ENCODE results near the gene IFNL2.

IFNL2 gene

GRCh38 chr19:39310558-39311311 lies 42.5 kb downstream of the IFNL2 start:
- peaks cover 6% of the 10 kb centered on the region for H3K4me1 ChIP-seq (ENCODE audit: insufficient read depth, low read length, severe bottlenecking)
- no peak overlapping the region for H2AFZ ChIP-seq (ENCODE audit: low read length)
- H3K9ac ChIP-seq (ENCODE audit: low read length), result no peak overlapping the region
- H3K27me3 ChIP-seq (ENCODE audit: insufficient read depth, low read length), result no peaks in the 10 kb centered on the region
- no peaks in the 10 kb centered on the region for H3F3A ChIP-seq (ENCODE audit: insufficient read depth, low read length)
- TF ChIP-seq CTCF (IDR thresholded peaks at IDR 0.05; ENCODE audit: low read length) (no peak), EZH2 (IDR thresholded peaks at IDR 0.05; ENCODE audit: borderline replicate concordance, low read length) (no peak)
- H3K9me2 ChIP-seq (ENCODE audit: low read depth, low read length), result no peaks in the 10 kb centered on the region
- H3K4me3 ChIP-seq (ENCODE audit: low read depth, low read length, poor library complexity, severe bottlenecking), result no peak overlapping the region
- H4K20me1 ChIP-seq (ENCODE audit: insufficient read depth, low read length), result no peaks in the 10 kb centered on the region
- H3K27ac ChIP-seq (ENCODE audit: low read depth, low read length, poor library complexity, severe bottlenecking), result no peak overlapping the region
- peaks cover 12% of the 10 kb centered on the region; the same call in 1 of the 2 replicates for H3K36me3 ChIP-seq (ENCODE audit: insufficient read depth, low read length)
- H3K79me2 ChIP-seq (ENCODE audit: insufficient read depth, low read length), result no peaks in the 10 kb centered on the region
- no peak overlapping the region for H3K4me2 ChIP-seq (ENCODE audit: low read length)
- no peaks in the 10 kb centered on the region for H3K9me3 ChIP-seq (ENCODE audit: low read length)

- H3F3A ChIP-seq (ENCODE audit: insufficient read depth, low read length), result no peaks in the 10 kb centered on the region
- no peak overlapping the region for H2AFZ ChIP-seq (ENCODE audit: low read length)
- no peak for TF ChIP-seq EZH2 (IDR thresholded peaks at IDR 0.05; ENCODE audit: borderline replicate concordance, low read length)
- no peak for TF ChIP-seq CTCF (IDR thresholded peaks at IDR 0.05; ENCODE audit: low read length)
- H3K9me2 ChIP-seq (ENCODE audit: low read depth, low read length), result no peaks in the 10 kb centered on the region
- H3K27me3 ChIP-seq (ENCODE audit: insufficient read depth, low read length), result no peaks in the 10 kb centered on the region
- no peak overlapping the region for H3K9ac ChIP-seq (ENCODE audit: low read length)
- H3K27ac ChIP-seq (ENCODE audit: low read depth, low read length, poor library complexity, severe bottlenecking), result no peak overlapping the region
- H4K20me1 ChIP-seq (ENCODE audit: insufficient read depth, low read length), result no peaks in the 10 kb centered on the region
- no peak overlapping the region for H3K4me3 ChIP-seq (ENCODE audit: low read depth, low read length, poor library complexity, severe bottlenecking)
- peaks cover 9% of the 10 kb centered on the region for H3K4me1 ChIP-seq (ENCODE audit: insufficient read depth, low read length, severe bottlenecking)
- H3K4me2 ChIP-seq (ENCODE audit: low read length), result no peak overlapping the region
- peaks cover 12% of the 10 kb centered on the region; the same call in 1 of the 2 replicates for H3K36me3 ChIP-seq (ENCODE audit: insufficient read depth, low read length)
- H3K79me2 ChIP-seq (ENCODE audit: insufficient read depth, low read length), result no peaks in the 10 kb centered on the region
- no peaks in the 10 kb centered on the region for H3K9me3 ChIP-seq (ENCODE audit: low read length)
These were observed 46.0 kb downstream of the IFNL2 start for GRCh38 chr19:39314016-39314728.

- no peaks in the 10 kb centered on the region for H3F3A ChIP-seq (ENCODE audit: insufficient read depth, low read length)
- H3K9ac ChIP-seq (ENCODE audit: low read length), result no peak overlapping the region
- H4K20me1 ChIP-seq (ENCODE audit: insufficient read depth, low read length), result no peaks in the 10 kb centered on the region
- H3K36me3 ChIP-seq (ENCODE audit: insufficient read depth, low read length), result peaks cover 12% of the 10 kb centered on the region; the same call in 1 of the 2 replicates
- no peak overlapping the region for H3K27ac ChIP-seq (ENCODE audit: low read depth, low read length, poor library complexity, severe bottlenecking)
- H3K79me2 ChIP-seq (ENCODE audit: insufficient read depth, low read length), result no peaks in the 10 kb centered on the region
- no peak overlapping the region for H2AFZ ChIP-seq (ENCODE audit: low read length)
- no peaks in the 10 kb centered on the region for H3K27me3 ChIP-seq (ENCODE audit: insufficient read depth, low read length)
- no peaks in the 10 kb centered on the region for H3K9me3 ChIP-seq (ENCODE audit: low read length)
- TF ChIP-seq EZH2 (IDR thresholded peaks at IDR 0.05; ENCODE audit: borderline replicate concordance, low read length) (no peak), CTCF (IDR thresholded peaks at IDR 0.05; ENCODE audit: low read length) (no peak)
- H3K4me3 ChIP-seq (ENCODE audit: low read depth, low read length, poor library complexity, severe bottlenecking), result no peak overlapping the region
- H3K9me2 ChIP-seq (ENCODE audit: low read depth, low read length), result no peaks in the 10 kb centered on the region
- H3K4me2 ChIP-seq (ENCODE audit: low read length), result no peak overlapping the region
- H3K4me1 ChIP-seq (ENCODE audit: insufficient read depth, low read length, severe bottlenecking), result peaks cover 17% of the 10 kb centered on the region
These were observed 47.7 kb downstream of the IFNL2 start for GRCh38 chr19:39315933-39316332.
